ENCODE results near the gene SFRP2. TPM values are rescaled to one million over a fixed set of nuclear protein-coding genes. Genes with fewer than 3 reads are reported as not detected.

The SFRP2 gene
- total and polyA plus RNA-seq, 4 donors, result 0.08 to 0.09 TPM; not detected in 2

DNA sequence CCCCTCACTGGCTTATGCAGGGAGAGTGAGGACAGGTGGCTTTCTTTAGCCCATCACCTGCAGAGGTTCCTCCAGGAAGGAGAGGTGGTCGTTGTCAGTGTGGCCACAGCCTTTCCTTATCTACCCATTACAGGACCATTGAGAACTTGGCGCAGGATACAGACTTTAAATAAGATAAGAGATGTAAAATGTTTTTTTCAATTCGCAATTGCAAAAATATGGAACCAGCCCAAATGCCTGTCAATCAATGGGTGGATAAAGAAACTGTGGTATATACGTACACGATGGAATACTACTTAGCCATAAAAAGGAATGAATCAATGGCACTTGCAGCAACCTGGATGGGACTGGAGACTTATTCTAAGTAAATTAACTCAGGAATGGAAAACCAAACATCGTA, 22.1 kb downstream of the SFRP2 start:
- no peaks in the 10 kb centered on the region for H3K4me1 ChIP-seq (ENCODE audit: control insufficient read depth in 4 of 4, insufficient read depth in 4 of 4, low read length in 3 of 4)
- no peaks in the 10 kb centered on the region for H3K36me3 ChIP-seq (ENCODE audit: control insufficient read depth in 4 of 4, insufficient read depth in 3 of 4, low read depth in 1 of 4, low read length in 3 of 4)
- no peak overlapping the region for H3K4me3 ChIP-seq (ENCODE audit: low read depth in 1 of 3, low read length in 3 of 3)
- no peak for TF ChIP-seq GABPA (IDR thresholded peaks at IDR 0.05 in 1 of 2, conservative IDR thresholded peaks at IDR 0.05 in 1 of 2)
- TF ChIP-seq TAF1 (conservative IDR thresholded peaks at IDR 0.05), result no peak
- TF ChIP-seq NR2F2 (IDR thresholded peaks at IDR 0.05), result no peak
- TF ChIP-seq YY1 (IDR thresholded peaks at IDR 0.05), result no peak
- TF ChIP-seq, protein P1, sequence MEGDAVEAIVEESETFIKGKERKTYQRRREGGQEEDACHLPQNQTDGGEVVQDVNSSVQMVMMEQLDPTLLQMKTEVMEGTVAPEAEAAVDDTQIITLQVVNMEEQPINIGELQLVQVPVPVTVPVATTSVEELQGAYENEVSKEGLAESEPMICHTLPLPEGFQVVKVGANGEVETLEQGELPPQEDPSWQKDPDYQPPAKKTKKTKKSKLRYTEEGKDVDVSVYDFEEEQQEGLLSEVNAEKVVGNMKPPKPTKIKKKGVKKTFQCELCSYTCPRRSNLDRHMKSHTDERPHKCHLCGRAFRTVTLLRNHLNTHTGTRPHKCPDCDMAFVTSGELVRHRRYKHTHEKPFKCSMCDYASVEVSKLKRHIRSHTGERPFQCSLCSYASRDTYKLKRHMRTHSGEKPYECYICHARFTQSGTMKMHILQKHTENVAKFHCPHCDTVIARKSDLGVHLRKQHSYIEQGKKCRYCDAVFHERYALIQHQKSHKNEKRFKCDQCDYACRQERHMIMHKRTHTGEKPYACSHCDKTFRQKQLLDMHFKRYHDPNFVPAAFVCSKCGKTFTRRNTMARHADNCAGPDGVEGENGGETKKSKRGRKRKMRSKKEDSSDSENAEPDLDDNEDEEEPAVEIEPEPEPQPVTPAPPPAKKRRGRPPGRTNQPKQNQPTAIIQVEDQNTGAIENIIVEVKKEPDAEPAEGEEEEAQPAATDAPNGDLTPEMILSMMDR (IDR thresholded peaks at IDR 0.05; ENCODE audit: low read depth, low read length, missing input control), result no peak
- TF ChIP-seq FOXA1 (IDR thresholded peaks at IDR 0.05), result no peak
- no peak for TF ChIP-seq SP1 (IDR thresholded peaks at IDR 0.05)
- no peak for TF ChIP-seq RAD21 (IDR thresholded peaks at IDR 0.05)
- no peak for TF ChIP-seq JUND (IDR thresholded peaks at IDR 0.05)
- TF ChIP-seq REST (IDR thresholded peaks at IDR 0.05), result no peak
- TF ChIP-seq ZBTB33 (IDR thresholded peaks at IDR 0.05), result no peak
- TF ChIP-seq FOXA2 (IDR thresholded peaks at IDR 0.05), result no peak
- TF ChIP-seq HNF4A (conservative IDR thresholded peaks at IDR 0.05), result no peak
- no peaks in the 10 kb centered on the region for H3K9me3 ChIP-seq (ENCODE audit: control insufficient read depth in 4 of 4, low read length in 3 of 4)
- 88% methylated on average over 6 of the region's 6 CpGs for WGBS
- no peak for DNase-seq (ENCODE audit: low spot score)
- H3K27ac ChIP-seq (ENCODE audit: low read depth in 1 of 2, low read length in 2 of 2), result no peak overlapping the region
- H3K27me3 ChIP-seq (ENCODE audit: control insufficient read depth in 4 of 4, insufficient read depth in 4 of 4, low read length in 3 of 4), result peaks cover 0 to 3% (median 0%) of the 10 kb centered on the region in 4 donors
- H3K9ac ChIP-seq (ENCODE audit: low read depth in 1 of 2, low read length in 2 of 2), result no peak overlapping the region

- WGBS, result 78% methylated on average over 8 of the region's 8 CpGs
- DNase-seq (ENCODE audit: low spot score), result no peak
- H3K9me3 ChIP-seq (ENCODE audit: control insufficient read depth in 4 of 4, low read length in 3 of 4), result no peaks in the 10 kb centered on the region
- TF ChIP-seq ZBTB33 (IDR thresholded peaks at IDR 0.05) (no peak), RXRA (IDR thresholded peaks at IDR 0.05) (no peak), RAD21 (IDR thresholded peaks at IDR 0.05) (no peak), FOXA1 (IDR thresholded peaks at IDR 0.05) (no peak), REST (IDR thresholded peaks at IDR 0.05) (no peak), JUND (IDR thresholded peaks at IDR 0.05) (no peak), ATF3 (IDR thresholded peaks at IDR 0.05) (no peak)
- TF ChIP-seq, protein P1 (IDR thresholded peaks at IDR 0.05; ENCODE audit: low read depth, low read length, missing input control), result no peak
- TF ChIP-seq, protein P2, sequence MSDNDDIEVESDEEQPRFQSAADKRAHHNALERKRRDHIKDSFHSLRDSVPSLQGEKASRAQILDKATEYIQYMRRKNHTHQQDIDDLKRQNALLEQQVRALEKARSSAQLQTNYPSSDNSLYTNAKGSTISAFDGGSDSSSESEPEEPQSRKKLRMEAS (IDR thresholded peaks at IDR 0.05), result no peak
Observed at GRCh38 chr4:153765894-153766293, 23.0 kb downstream of the SFRP2 start.

More at GRCh38 chr4:153765894-153766293, 23.0 kb downstream of the SFRP2 start:
- H3K27ac ChIP-seq (ENCODE audit: low read depth in 1 of 2, low read length in 2 of 2), result no peak overlapping the region
- H3K4me1 ChIP-seq (ENCODE audit: control insufficient read depth in 4 of 4, insufficient read depth in 4 of 4, low read length in 3 of 4), result no peaks in the 10 kb centered on the region
- H3K36me3 ChIP-seq (ENCODE audit: control insufficient read depth in 4 of 4, insufficient read depth in 3 of 4, low read depth in 1 of 4, low read length in 3 of 4), result no peaks in the 10 kb centered on the region
- no peak overlapping the region for H3K4me3 ChIP-seq (ENCODE audit: low read depth in 1 of 3, low read length in 3 of 3)
- H3K9ac ChIP-seq (ENCODE audit: low read depth in 1 of 2, low read length in 2 of 2), result no peak overlapping the region
- H3K27me3 ChIP-seq (ENCODE audit: control insufficient read depth in 4 of 4, insufficient read depth in 4 of 4, low read length in 3 of 4), result peaks cover 0 to 4% (median 0%) of the 10 kb centered on the region in 4 donors
